Neural cell (in vitro differentiated cells): ENCODE data around the gene ARHGAP45. TPM values are rescaled to one million over a fixed set of nuclear protein-coding genes. Genes with fewer than 3 reads are reported as not detected.

Experiments used
- H2AFZ ChIP-seq: fragments of 200-600, 300-800 bp; sonication (generic), shearing (Covaris generic); 2 replicates; pipeline ENCODE4 v1.6.0; 2014; ENCODE audit warnings: low read depth, mild to moderate bottlenecking, antibody characterized with exemption, low read length, moderate library complexity
- H3F3A ChIP-seq: fragments of 200-600 bp; shearing (Covaris generic); 2 replicates; pipeline ENCODE4 v1.6.1; 2016; ENCODE audit warnings: mild to moderate bottlenecking, moderate library complexity, mixed read lengths, antibody characterized with exemption, low read length; ENCODE audit not compliant: insufficient read depth, poor library complexity, severe bottlenecking
- H3K27ac ChIP-seq: fragments of 200-600, 300-800 bp; sonication (generic), shearing (Covaris generic); 2 replicates; pipeline ENCODE4 v1.5.1; 2014; ENCODE audit warnings: mild to moderate bottlenecking, low read length, moderate library complexity
- H3K27me3 ChIP-seq: fragments of 300-800, 200-600 bp; sonication (generic), shearing (Covaris generic); 2 replicates; pipeline ENCODE4 v1.6.0; 2014; ENCODE audit warnings: mild to moderate bottlenecking, low read depth, low read length, moderate library complexity; ENCODE audit not compliant: insufficient read depth
- H3K36me3 ChIP-seq: fragments of 300-800, 200-600 bp; sonication (generic), shearing (Covaris generic); 2 replicates; pipeline ENCODE4 v1.5.1; 2014; ENCODE audit warnings: mild to moderate bottlenecking, antibody characterized with exemption, low read length, moderate library complexity; ENCODE audit not compliant: insufficient read depth
- H3K4me2 ChIP-seq: fragments of 300-800, 200-600 bp; sonication (generic), shearing (Covaris generic); 2 replicates; pipeline ENCODE4 v1.6.0; 2014; ENCODE audit warnings: mild to moderate bottlenecking, low read length
- H3K4me3 ChIP-seq: fragments of 300-800, 200-600 bp; sonication (generic), shearing (Covaris generic); 2 replicates; pipeline ENCODE4 v1.5.1; 2014; ENCODE audit warnings: mild to moderate bottlenecking, low read length, moderate library complexity
- H3K79me2 ChIP-seq: fragments of 200-600 bp; shearing (Covaris generic); replicated peaks from 2 replicates; pipeline ENCODE4 v1.6.0; 2014; ENCODE audit warnings: mild to moderate bottlenecking, low read length, moderate library complexity; ENCODE audit not compliant: insufficient read depth
- H3K9ac ChIP-seq: fragments of 300-800, 200-600 bp; sonication (generic), shearing (Covaris generic); 2 replicates; pipeline ENCODE4 v1.6.1; 2016; ENCODE audit warnings: mild to moderate bottlenecking, low read length, mixed read lengths
- H3K9me2 ChIP-seq: fragments of 200-600 bp; shearing (Covaris generic); 2 replicates; pipeline ENCODE4 v1.6.1; 2016; ENCODE audit warnings: mild to moderate bottlenecking, low read length, mixed read lengths; ENCODE audit not compliant: insufficient read depth
- H3K9me3 ChIP-seq: fragments of 200-600, 300-800 bp; sonication (generic), shearing (Covaris generic); 2 replicates; pipeline ENCODE4 v1.6.1; 2016; ENCODE audit warnings: mild to moderate bottlenecking, mixed run types, low read length, moderate library complexity, mixed read lengths
- H4K20me1 ChIP-seq: fragments of 200-600 bp; shearing (Covaris generic); 2 replicates; pipeline ENCODE4 v1.6.1; 2016; ENCODE audit warnings: mild to moderate bottlenecking, mixed run types; ENCODE audit not compliant: insufficient read depth
- CTCF ChIP-seq: fragments of 450-650 bp; IDR thresholded peaks from 2 replicates; pipeline ENCODE4 v1.5.1; 2014; ENCODE audit warnings: antibody characterized with exemption, mild to moderate bottlenecking, moderate library complexity; ENCODE audit not compliant: poor library complexity, severe bottlenecking
- EP300 ChIP-seq: fragments of 450-650 bp; conservative IDR thresholded peaks from 2 replicates; pipeline ENCODE4 v1.6.1; 2014; ENCODE audit warnings: antibody characterized with exemption, mild to moderate bottlenecking, moderate library complexity; ENCODE audit not compliant: poor library complexity, severe bottlenecking
- EZH2 ChIP-seq: fragments of 200-600, 300-800 bp; shearing (Covaris generic), sonication (generic); IDR thresholded peaks from 2 replicates; pipeline ENCODE4 v1.6.1; 2014; ENCODE audit warnings: antibody characterized with exemption, low read length, borderline replicate concordance, mild to moderate bottlenecking; ENCODE audit not compliant: insufficient read depth, poor library complexity, severe bottlenecking
- MXI1 ChIP-seq: fragments of 450-650 bp; conservative IDR thresholded peaks from 2 replicates; pipeline ENCODE4 v1.6.1; 2014; ENCODE audit warnings: antibody characterized with exemption, mild to moderate bottlenecking; ENCODE audit not compliant: poor library complexity, severe bottlenecking
- POLR2AphosphoS5 ChIP-seq: IDR thresholded peaks from 2 replicates; pipeline ENCODE4 v1.6.1; 2012
- RAD21 ChIP-seq: fragments of 450-650 bp; conservative IDR thresholded peaks from 2 replicates; pipeline ENCODE4 v1.6.1; 2014; ENCODE audit warnings: antibody characterized with exemption, mild to moderate bottlenecking, moderate library complexity
- SMC3 ChIP-seq: fragments of 450-650 bp; conservative IDR thresholded peaks from 2 replicates; pipeline ENCODE4 v1.6.1; 2014; ENCODE audit warnings: antibody characterized with exemption, mild to moderate bottlenecking, moderate library complexity; ENCODE audit not compliant: poor library complexity
- TAF1 ChIP-seq: IDR thresholded peaks from 2 replicates; pipeline ENCODE4 v1.6.1; 2012; ENCODE audit warnings: low read depth
- polyA plus RNA-seq: library from polyadenylated mRNA; depleted of rRNA; stranded (reverse); fragments of >200 nt; gene quantifications from 2 replicates; pipeline ENCODE4 v1.2.3, GENCODE V29; 2014
- TF ChIP-seq, protein P1 (sequence below): IDR thresholded peaks from 2 replicates; pipeline ENCODE4 v1.6.1; 2012; ENCODE audit warnings: borderline replicate concordance

ARHGAP45 gene
- polyA plus RNA-seq, 1 donor from 2014 or later, result 3.3 TPM

DNA sequence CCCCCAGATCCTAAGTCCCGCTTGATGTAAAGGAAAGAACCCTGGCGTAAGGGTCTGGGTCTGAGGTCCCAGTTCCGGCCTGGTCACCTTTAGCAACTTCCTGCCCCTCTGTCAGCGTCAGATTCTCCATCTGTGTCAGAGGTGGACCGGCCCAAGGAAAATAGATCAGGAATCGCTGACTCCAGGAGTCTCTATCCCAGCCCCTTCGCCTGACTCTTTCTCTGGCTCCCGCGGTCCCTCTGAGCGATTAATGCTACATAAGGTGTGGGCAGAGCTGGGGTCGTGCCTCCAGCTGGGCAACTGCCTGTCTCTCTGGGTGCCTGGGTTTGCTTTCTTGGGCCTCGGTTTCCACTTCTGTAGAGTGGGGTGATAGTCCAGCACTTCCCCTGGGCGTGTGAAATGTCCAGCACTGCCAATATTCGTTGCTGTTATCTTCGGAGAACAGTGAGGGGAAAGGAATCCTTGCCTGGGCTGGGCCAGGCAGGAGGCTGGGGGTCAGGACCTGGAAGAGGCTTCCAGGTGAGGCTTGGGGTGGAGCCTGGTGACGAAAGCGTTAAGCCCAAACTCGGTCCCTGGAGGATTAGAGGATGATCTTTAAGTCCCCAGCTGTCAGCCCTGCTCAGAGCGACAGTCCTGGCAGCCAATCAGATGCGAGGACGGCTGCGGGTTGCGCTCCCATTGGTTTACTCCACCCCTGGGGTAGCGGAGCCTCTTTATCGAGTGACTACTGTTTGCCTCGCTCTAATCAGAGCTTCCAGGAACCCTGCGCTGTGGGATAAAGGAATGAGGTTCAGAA, 26.3 kb upstream of the ARHGAP45 start:
- Histone ChIP-seq H2AFZ (peak overlapping the region; percentile 14), H3K4me3 (peak overlapping the region; percentile 81), H3K27me3 (no peaks in the 10 kb centered on the region), H3K9me2 (no peaks in the 10 kb centered on the region), H3K36me3 (no peaks in the 10 kb centered on the region), H3K4me2 (peak overlapping the region; percentile 68), H3F3A (no peaks in the 10 kb centered on the region), H3K9me3 (no peaks in the 10 kb centered on the region), H3K9ac (peak overlapping the region; percentile 73), H4K20me1 (no peaks in the 10 kb centered on the region), H3K79me2 (no peaks in the 10 kb centered on the region), H3K27ac (peak overlapping the region; percentile 50)
- TF ChIP-seq, protein P1, sequence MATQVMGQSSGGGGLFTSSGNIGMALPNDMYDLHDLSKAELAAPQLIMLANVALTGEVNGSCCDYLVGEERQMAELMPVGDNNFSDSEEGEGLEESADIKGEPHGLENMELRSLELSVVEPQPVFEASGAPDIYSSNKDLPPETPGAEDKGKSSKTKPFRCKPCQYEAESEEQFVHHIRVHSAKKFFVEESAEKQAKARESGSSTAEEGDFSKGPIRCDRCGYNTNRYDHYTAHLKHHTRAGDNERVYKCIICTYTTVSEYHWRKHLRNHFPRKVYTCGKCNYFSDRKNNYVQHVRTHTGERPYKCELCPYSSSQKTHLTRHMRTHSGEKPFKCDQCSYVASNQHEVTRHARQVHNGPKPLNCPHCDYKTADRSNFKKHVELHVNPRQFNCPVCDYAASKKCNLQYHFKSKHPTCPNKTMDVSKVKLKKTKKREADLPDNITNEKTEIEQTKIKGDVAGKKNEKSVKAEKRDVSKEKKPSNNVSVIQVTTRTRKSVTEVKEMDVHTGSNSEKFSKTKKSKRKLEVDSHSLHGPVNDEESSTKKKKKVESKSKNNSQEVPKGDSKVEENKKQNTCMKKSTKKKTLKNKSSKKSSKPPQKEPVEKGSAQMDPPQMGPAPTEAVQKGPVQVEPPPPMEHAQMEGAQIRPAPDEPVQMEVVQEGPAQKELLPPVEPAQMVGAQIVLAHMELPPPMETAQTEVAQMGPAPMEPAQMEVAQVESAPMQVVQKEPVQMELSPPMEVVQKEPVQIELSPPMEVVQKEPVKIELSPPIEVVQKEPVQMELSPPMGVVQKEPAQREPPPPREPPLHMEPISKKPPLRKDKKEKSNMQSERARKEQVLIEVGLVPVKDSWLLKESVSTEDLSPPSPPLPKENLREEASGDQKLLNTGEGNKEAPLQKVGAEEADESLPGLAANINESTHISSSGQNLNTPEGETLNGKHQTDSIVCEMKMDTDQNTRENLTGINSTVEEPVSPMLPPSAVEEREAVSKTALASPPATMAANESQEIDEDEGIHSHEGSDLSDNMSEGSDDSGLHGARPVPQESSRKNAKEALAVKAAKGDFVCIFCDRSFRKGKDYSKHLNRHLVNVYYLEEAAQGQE, result no peak
- TF ChIP-seq POLR2AphosphoS5, result peak; percentile 40
- TF ChIP-seq RAD21, result no peak

- H3K9me3 ChIP-seq, result no peaks in the 10 kb centered on the region
- peak overlapping the region; percentile 68 for H3K4me2 ChIP-seq
- no peak overlapping the region for H2AFZ ChIP-seq
- H3K9me2 ChIP-seq, result no peaks in the 10 kb centered on the region
- TF ChIP-seq EZH2 (no peak), CTCF (no peak), POLR2AphosphoS5 (no peak), MXI1 (no peak), TAF1 (no peak), SMC3 (no peak), RAD21 (no peak), EP300 (no peak)
- TF ChIP-seq, protein P1, result no peak
- H3K4me3 ChIP-seq, result peak overlapping the region; percentile 81
- no peaks in the 10 kb centered on the region for H3K27me3 ChIP-seq
- H3K36me3 ChIP-seq, result no peaks in the 10 kb centered on the region
- H3K27ac ChIP-seq, result peak overlapping the region; percentile 12
- H3K79me2 ChIP-seq, result no peaks in the 10 kb centered on the region
- peak overlapping the region; percentile 54 for H3K9ac ChIP-seq
- no peaks in the 10 kb centered on the region for H3F3A ChIP-seq
- H4K20me1 ChIP-seq, result no peaks in the 10 kb centered on the region
Observed at GRCh38 chr19:1041272-1041834, 25.6 kb upstream of the ARHGAP45 start.
